ENCODE data around the gene CYP2E1. TPM values are rescaled to one million over a fixed set of nuclear protein-coding genes. Genes with fewer than 3 reads are reported as not detected.

Gene CYP2E1
- total and polyA plus RNA-seq, 10 of the 15 experiments (the other 5 are each of a cell fraction or from before 2014, with no cell fraction given) = 0.09 to 1.9 (median 0.28) TPM; not detected in 3

DNA sequence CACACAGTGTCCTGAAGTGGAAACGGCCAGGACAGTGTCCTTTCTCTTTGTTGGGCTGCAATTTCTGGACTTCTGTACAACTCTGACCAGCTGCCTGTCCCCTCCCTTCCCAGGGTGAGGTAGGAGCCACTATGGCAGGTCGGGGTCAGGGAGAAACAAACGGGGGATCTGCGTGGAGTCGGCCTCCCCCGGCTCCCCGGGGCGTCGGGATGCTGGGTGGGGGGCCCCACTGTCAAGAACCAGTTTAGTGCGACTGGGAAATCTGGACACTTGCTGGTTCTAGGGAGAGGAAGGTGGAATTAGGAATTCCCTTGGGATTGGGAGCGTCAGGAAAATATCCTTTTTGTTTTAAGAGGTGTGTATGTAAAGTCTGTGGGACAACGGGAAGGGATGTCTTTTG is 37.7 kb downstream of the CYP2E1 start:
- in situ Hi-C loops (cut with MboI) = no loop called here
- BruUV-seq (replicated peaks) = no TSS peak
- Histone ChIP-seq H3K79me2 (ENCODE audit: control insufficient read depth, insufficient read depth, low read length) (no peaks in the 10 kb centered on the region), H4K20me1 (ENCODE audit: control insufficient read depth, insufficient read depth) (no peaks in the 10 kb centered on the region), H2AFZ (ENCODE audit: control insufficient read depth, low read depth, low read length) (no peak overlapping the region), H3K4me3 (no peak overlapping the region), H3K9ac (ENCODE audit: control insufficient read depth, insufficient read depth, low read length) (no peak overlapping the region), H3K4me2 (ENCODE audit: control insufficient read depth, insufficient read depth) (no peak overlapping the region), H3K27ac (ENCODE audit: control insufficient read depth, insufficient read depth) (no peak overlapping the region), H3K9me3 (replicated peaks; ENCODE audit: control insufficient read depth, insufficient read depth, low read length) (peaks cover 3% of the 10 kb centered on the region; the same call in 2 of the 3 replicates), H3K4me1 (ENCODE audit: control insufficient read depth, insufficient read depth, low read length) (no peaks in the 10 kb centered on the region), H3K36me3 (ENCODE audit: control insufficient read depth in 2 of 2, insufficient read depth in 2 of 2, low read length in 1 of 2) (no peaks in the 10 kb centered on the region), H3K27me3 (replicated peaks in 1 of 2; ENCODE audit: control insufficient read depth in 2 of 2, insufficient read depth in 2 of 2, low read length in 1 of 2) (no peaks in the 10 kb centered on the region)
- intact Hi-C loops (cut with micrococcal nuclease; ENCODE audit: unreplicated experiment) = no loop called here
- RAD21 ChIA-PET (ENCODE audit: unreplicated experiment) = no interaction called here
- POLR2A ChIA-PET = no interaction called here
- no peak for DNase-seq (ENCODE audit: low read depth, low spot score)
- CTCF ChIA-PET = no interaction called here
- 47% methylated on average over 12 of the region's 12 CpGs for WGBS (ENCODE audit: insufficient coverage, insufficient replicate concordance, low lambda C conversion rate, missing lambda C conversion rate)
- SMC1A ChIA-PET (ENCODE audit: uncharacterized antibody, unreplicated experiment) = no interaction called here
- no peak for ATAC-seq
- no peak for FAIRE-seq
- no peak for TF ChIP-seq POLR2AphosphoS2 (IDR thresholded peaks at IDR 0.05; ENCODE audit: low read depth, low read length)
- TF ChIP-seq MEF2B (IDR thresholded peaks at IDR 0.05; ENCODE audit: partially characterized antibody, poor library complexity, severe bottlenecking) = no peak
- no peak for TF ChIP-seq PRDM15 (CRISPR knock-in tag; IDR thresholded peaks at IDR 0.05)
- TF ChIP-seq SMARCA5 (IDR thresholded peaks at IDR 0.05) = no peak
- TF ChIP-seq ZBTB11 (CRISPR knock-in tag; IDR thresholded peaks at IDR 0.05) = no peak
- TF ChIP-seq YBX1 (IDR thresholded peaks at IDR 0.05) = no peak
- TF ChIP-seq SUPT20H (IDR thresholded peaks at IDR 0.05; ENCODE audit: borderline replicate concordance, control insufficient read depth, low read depth, low read length) = no peak
- TF ChIP-seq MEF2A (IDR thresholded peaks at IDR 0.05; ENCODE audit: insufficient read depth, low read depth, low read length) = no peak
- no peak for TF ChIP-seq SP1 (IDR thresholded peaks at IDR 0.05; ENCODE audit: low read depth, low read length)
- no peak for TF ChIP-seq SPI1 (IDR thresholded peaks at IDR 0.05; ENCODE audit: borderline replicate concordance, insufficient read depth, low read depth, low read length)
- no peak for TF ChIP-seq ATF2 (IDR thresholded peaks at IDR 0.05; ENCODE audit: low read length)
- TF ChIP-seq, protein P1, sequence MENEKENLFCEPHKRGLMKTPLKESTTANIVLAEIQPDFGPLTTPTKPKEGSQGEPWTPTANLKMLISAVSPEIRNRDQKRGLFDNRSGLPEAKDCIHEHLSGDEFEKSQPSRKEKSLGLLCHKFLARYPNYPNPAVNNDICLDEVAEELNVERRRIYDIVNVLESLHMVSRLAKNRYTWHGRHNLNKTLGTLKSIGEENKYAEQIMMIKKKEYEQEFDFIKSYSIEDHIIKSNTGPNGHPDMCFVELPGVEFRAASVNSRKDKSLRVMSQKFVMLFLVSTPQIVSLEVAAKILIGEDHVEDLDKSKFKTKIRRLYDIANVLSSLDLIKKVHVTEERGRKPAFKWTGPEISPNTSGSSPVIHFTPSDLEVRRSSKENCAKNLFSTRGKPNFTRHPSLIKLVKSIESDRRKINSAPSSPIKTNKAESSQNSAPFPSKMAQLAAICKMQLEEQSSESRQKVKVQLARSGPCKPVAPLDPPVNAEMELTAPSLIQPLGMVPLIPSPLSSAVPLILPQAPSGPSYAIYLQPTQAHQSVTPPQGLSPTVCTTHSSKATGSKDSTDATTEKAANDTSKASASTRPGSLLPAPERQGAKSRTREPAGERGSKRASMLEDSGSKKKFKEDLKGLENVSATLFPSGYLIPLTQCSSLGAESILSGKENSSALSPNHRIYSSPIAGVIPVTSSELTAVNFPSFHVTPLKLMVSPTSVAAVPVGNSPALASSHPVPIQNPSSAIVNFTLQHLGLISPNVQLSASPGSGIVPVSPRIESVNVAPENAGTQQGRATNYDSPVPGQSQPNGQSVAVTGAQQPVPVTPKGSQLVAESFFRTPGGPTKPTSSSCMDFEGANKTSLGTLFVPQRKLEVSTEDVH (IDR thresholded peaks at IDR 0.05; ENCODE audit: low read depth, partially characterized antibody) = no peak

All from GM12878 (cell line).